Ishikawa (cell line): ENCODE results near the gene TXNRD1.

Experiments
- CEBPB ChIP-seq: IDR thresholded peaks from 2 replicates; pipeline ENCODE4 v1.6.1; 2012
- CREB1 ChIP-seq: IDR thresholded peaks from 2 replicates; pipeline ENCODE4 v1.6.1; 2012; ENCODE audit warnings: low read depth
- EGR1 ChIP-seq: IDR thresholded peaks from 2 replicates; pipeline ENCODE4 v1.6.1; 2012
- EP300 ChIP-seq: IDR thresholded peaks from 2 replicates; pipeline ENCODE4 v1.6.1; 2012; ENCODE audit warnings: borderline replicate concordance
- FOXM1 ChIP-seq: IDR thresholded peaks from 2 replicates; pipeline ENCODE4 v1.6.1; 2012; ENCODE audit warnings: low read depth, borderline replicate concordance
- NFIC ChIP-seq: IDR thresholded peaks from 2 replicates; pipeline ENCODE4 v1.6.1; 2012
- RAD21 ChIP-seq: IDR thresholded peaks from 2 replicates; pipeline ENCODE4 v1.6.1; 2012; ENCODE audit warnings: low read depth
- TAF1 ChIP-seq: IDR thresholded peaks from 2 replicates; pipeline ENCODE4 v1.6.1; 2012; ENCODE audit warnings: low read depth, mild to moderate bottlenecking
- TCF12 ChIP-seq: IDR thresholded peaks from 2 replicates; pipeline ENCODE4 v1.6.1; 2012; ENCODE audit warnings: low read depth
- TEAD4 ChIP-seq: IDR thresholded peaks from 2 replicates; pipeline ENCODE4 v1.6.1; 2012
- YY1 ChIP-seq: IDR thresholded peaks from 2 replicates; pipeline ENCODE4 v1.6.1; 2012; ENCODE audit warnings: low read depth
- ZBTB7A ChIP-seq: IDR thresholded peaks from 2 replicates; pipeline ENCODE4 v1.6.1; 2012; ENCODE audit warnings: low read depth
- TF ChIP-seq, protein P1 (sequence below): IDR thresholded peaks from 2 replicates; pipeline ENCODE4 v1.6.1; 2012
- TF ChIP-seq, protein P2 (sequence below): IDR thresholded peaks from 2 replicates; pipeline ENCODE4 v1.6.1; 2012; ENCODE audit warnings: low read depth, mild to moderate bottlenecking
- TF ChIP-seq, protein P3 (sequence below): IDR thresholded peaks from 2 replicates; pipeline ENCODE4 v1.6.1; 2012

TXNRD1 gene

DNA sequence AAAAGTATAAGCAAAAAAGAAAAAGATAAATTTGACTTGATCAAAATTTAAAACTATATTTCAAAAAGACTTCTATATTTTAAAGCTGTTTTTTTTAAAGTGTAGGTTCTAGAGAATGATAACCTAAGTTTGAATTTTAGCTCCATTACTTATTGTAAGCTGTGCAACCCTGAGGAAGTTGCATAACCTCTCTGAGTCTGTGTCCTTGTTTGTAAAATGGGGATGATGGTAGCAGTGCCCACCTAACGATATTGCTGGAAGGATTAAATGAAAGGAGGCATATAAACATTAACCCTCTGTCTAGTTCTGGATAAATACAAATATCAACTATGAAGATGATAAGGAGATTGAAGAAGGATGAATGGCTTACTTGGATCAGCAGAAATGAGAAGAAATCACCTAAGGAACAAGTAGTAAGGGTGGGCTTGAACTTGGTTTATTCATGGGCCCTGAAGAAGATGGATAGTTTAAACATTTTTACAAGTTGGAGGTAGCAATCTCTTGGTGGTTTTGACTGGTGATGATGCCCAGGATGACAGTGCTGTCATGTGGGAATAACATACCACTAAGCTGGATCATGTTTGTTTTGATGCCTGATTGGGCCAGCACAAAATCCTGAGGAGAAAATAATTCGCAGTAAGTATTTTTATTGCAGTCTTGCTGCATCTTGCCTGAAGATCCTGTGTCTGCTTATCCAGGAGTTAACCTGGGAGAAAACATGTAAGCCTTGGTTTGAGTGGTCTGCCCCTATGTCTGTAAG, 35.0 kb downstream of the TXNRD1 start:
- no peak for TF ChIP-seq YY1
- no peak for TF ChIP-seq CEBPB
- no peak for TF ChIP-seq FOXM1
- TF ChIP-seq RAD21, result no peak
- no peak for TF ChIP-seq CREB1
- no peak for TF ChIP-seq EGR1
- no peak for TF ChIP-seq NFIC
- no peak for TF ChIP-seq TCF12
- TF ChIP-seq, protein P1, sequence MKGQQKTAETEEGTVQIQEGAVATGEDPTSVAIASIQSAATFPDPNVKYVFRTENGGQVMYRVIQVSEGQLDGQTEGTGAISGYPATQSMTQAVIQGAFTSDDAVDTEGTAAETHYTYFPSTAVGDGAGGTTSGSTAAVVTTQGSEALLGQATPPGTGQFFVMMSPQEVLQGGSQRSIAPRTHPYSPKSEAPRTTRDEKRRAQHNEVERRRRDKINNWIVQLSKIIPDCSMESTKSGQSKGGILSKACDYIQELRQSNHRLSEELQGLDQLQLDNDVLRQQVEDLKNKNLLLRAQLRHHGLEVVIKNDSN, result no peak
- TF ChIP-seq TEAD4, result no peak
- TF ChIP-seq ZBTB7A, result no peak
- TF ChIP-seq, protein P2, sequence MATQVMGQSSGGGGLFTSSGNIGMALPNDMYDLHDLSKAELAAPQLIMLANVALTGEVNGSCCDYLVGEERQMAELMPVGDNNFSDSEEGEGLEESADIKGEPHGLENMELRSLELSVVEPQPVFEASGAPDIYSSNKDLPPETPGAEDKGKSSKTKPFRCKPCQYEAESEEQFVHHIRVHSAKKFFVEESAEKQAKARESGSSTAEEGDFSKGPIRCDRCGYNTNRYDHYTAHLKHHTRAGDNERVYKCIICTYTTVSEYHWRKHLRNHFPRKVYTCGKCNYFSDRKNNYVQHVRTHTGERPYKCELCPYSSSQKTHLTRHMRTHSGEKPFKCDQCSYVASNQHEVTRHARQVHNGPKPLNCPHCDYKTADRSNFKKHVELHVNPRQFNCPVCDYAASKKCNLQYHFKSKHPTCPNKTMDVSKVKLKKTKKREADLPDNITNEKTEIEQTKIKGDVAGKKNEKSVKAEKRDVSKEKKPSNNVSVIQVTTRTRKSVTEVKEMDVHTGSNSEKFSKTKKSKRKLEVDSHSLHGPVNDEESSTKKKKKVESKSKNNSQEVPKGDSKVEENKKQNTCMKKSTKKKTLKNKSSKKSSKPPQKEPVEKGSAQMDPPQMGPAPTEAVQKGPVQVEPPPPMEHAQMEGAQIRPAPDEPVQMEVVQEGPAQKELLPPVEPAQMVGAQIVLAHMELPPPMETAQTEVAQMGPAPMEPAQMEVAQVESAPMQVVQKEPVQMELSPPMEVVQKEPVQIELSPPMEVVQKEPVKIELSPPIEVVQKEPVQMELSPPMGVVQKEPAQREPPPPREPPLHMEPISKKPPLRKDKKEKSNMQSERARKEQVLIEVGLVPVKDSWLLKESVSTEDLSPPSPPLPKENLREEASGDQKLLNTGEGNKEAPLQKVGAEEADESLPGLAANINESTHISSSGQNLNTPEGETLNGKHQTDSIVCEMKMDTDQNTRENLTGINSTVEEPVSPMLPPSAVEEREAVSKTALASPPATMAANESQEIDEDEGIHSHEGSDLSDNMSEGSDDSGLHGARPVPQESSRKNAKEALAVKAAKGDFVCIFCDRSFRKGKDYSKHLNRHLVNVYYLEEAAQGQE, result no peak
- no peak for TF ChIP-seq TAF1

DNA sequence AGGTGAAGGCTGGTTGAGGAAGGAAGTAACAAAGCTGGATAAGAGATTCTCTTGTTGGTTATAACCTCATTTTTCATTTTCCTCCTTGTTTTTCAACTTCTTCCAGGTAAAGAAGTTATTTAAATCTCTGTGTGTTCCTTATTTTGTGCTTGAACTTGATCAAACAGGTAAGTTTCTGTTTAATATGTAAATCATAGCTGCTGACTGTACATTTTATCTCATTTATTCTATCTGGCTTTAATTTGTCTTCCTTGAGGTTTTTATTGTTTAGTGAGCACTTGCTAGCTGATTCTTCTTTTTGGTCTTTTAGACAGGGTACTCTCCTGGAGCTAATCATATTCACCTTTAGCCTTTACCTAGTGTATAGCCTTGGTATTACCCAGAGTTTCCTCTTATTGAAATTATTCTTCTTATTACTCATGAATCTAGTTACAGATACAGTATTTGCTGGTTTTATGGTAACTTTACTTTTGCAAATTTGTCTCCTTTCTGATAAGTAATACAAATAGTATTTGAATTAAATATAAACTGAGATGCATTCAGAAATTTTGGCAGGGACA, 42.4 kb downstream of the TXNRD1 start:
- TF ChIP-seq, protein P3, sequence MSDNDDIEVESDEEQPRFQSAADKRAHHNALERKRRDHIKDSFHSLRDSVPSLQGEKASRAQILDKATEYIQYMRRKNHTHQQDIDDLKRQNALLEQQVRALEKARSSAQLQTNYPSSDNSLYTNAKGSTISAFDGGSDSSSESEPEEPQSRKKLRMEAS, result no peak
- TF ChIP-seq CEBPB (no peak), RAD21 (no peak), CREB1 (no peak), NFIC (no peak), EP300 (no peak), TCF12 (no peak), TAF1 (no peak), YY1 (no peak), EGR1 (no peak), TEAD4 (no peak), FOXM1 (no peak), ZBTB7A (no peak)
- TF ChIP-seq, protein P1, result no peak
- TF ChIP-seq, protein P2, result no peak

DNA sequence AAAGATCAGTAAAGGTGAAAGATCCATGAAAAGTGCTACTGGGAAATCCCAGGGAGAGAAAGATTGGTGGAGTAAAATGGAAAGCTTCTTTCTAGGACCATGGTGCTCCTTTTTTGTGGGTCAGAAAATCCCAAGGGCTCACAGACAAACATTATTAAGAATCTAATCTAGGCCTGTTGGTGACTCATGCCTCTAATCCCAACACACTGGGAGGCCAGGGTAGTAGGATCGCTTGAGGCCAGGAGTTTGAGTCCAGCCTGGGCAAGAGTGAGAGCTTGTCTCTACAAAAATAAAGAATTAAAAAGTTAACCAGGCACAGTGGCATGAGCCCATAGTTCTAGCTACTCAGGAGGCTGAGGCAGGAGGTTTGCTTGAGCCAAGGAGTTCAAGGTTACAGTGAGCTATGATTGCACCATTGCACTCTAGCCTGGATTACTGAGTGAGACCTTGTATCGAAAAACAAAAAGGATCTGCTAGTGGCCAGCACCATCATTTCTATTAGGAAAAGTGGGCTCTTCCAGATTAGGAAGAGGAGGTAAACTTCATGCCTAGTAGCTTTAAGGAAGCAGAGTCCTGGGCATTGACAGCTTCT, 43.0 kb downstream of the TXNRD1 start:
- TF ChIP-seq EGR1 (no peak), CEBPB (no peak), RAD21 (no peak), CREB1 (no peak), EP300 (no peak), YY1 (no peak), TEAD4 (no peak), FOXM1 (no peak), TCF12 (no peak), TAF1 (no peak), ZBTB7A (no peak), NFIC (no peak)
- TF ChIP-seq, protein P3, result no peak
- TF ChIP-seq, protein P2, result no peak
- TF ChIP-seq, protein P1, result no peak
